Activated CD4-positive, alpha-beta memory T cell treated with anti-CD3 and anti-CD28 coated beads for 36 hours (primary cell): ENCODE results near the gene GH2. TPM values are rescaled to one million over a fixed set of nuclear protein-coding genes. Genes with fewer than 3 reads are reported as not detected.
A peak's percentile ranks its signal among the peaks of the same experiment; 100 is the strongest.
"Not testable (repeated sequence)": the region's sequence is repeated elsewhere in the genome, so short reads cannot be mapped to it uniquely, and the experiment has no call there.

Experiments
- CTCF ChIA-PET: fragments of 350-600 bp; sonication (Branson Sonifier 250); formaldehyde crosslinking; loops from one replicate; lab custom pipeline; 2021; ENCODE audit warnings: antibody characterized with exemption, inconsistent platforms; lab: Charles Lee
- POLR2A ChIA-PET: fragments of 350-600 bp; sonication (Branson Sonifier 250); formaldehyde crosslinking; loops from one replicate; lab custom pipeline; 2021; ENCODE audit warnings: antibody characterized with exemption; lab: Charles Lee
- DNase-seq: peaks from one replicate; pipeline ENCODE4 v3.0.0-alpha.2; 2020
- H3K27ac Mint-ChIP-seq: one replicate; pipeline ENCODE4 v1.8.0; 2021; ENCODE audit warnings: mixed read lengths
- H3K27me3 Mint-ChIP-seq: one replicate; pipeline ENCODE4 v1.8.0; 2021; ENCODE audit warnings: mixed read lengths
- H3K36me3 Mint-ChIP-seq: one replicate; pipeline ENCODE4 v1.8.0; 2021; ENCODE audit warnings: mixed read lengths
- H3K4me1 Mint-ChIP-seq: one replicate; pipeline ENCODE4 v1.8.0; 2021; ENCODE audit warnings: low read depth, mixed read lengths
- H3K4me3 Mint-ChIP-seq: one replicate; pipeline ENCODE4 v1.8.0; 2021; ENCODE audit warnings: mild to moderate bottlenecking, mixed read lengths
- H3K9me3 Mint-ChIP-seq: one replicate; pipeline ENCODE4 v1.8.0; 2021; ENCODE audit warnings: mixed read lengths
- intact Hi-C: fragments of 100-400 bp; cut with micrococcal nuclease; formaldehyde crosslinking; loops from one replicate; pipeline ENCODE4 v1.15.1; 2023
- total RNA-seq, 2 experiments: library from RNA; stranded (reverse); gene quantifications; one replicate each; pipeline ENCODE4 v1.2.3, GENCODE V29; 2021

GH2 gene
- total RNA-seq, 2 experiments from 2014 or later: not detected

- POLR2A ChIA-PET: no interaction called here
- no peaks in the 10 kb centered on the region for H3K9me3 Mint-ChIP-seq
- H3K36me3 Mint-ChIP-seq: no peaks in the 10 kb centered on the region
- intact Hi-C loops: loop anchor here (10.0 kb wide), 1 partner anchor 375 kb away; no protein-coding TSS in a partner anchor
- no peaks in the 10 kb centered on the region for H3K4me1 Mint-ChIP-seq
- CTCF ChIA-PET: interaction anchor here (2.1 to 4.1 kb wide), 8 partner anchors 10 to 372 kb away, joined by 6 to 32 read pairs (median 14); partner anchors contain the start of gene CD79B
- no peak overlapping the region for H3K4me3 Mint-ChIP-seq
- no peaks in the 10 kb centered on the region for H3K27me3 Mint-ChIP-seq
- DNase-seq: no peak
- no peak overlapping the region for H3K27ac Mint-ChIP-seq
Observed at GRCh38 chr17:63910096-63910495, 28.4 kb upstream of the GH2 start.

GRCh38 chr17:63909586-63909985 is 27.8 kb upstream of the GH2 start:
- H3K4me3 Mint-ChIP-seq, POLR2A ChIA-PET: not testable (repeated sequence)

GRCh38 chr17:63907161-63907778 is 25.5 kb upstream of the GH2 start:
- intact Hi-C loops, POLR2A ChIA-PET: not testable (repeated sequence)

More at GRCh38 chr17:63909586-63909985, 27.8 kb upstream of the GH2 start:
- H3K27ac Mint-ChIP-seq, H3K36me3 Mint-ChIP-seq, DNase-seq, H3K9me3 Mint-ChIP-seq, H3K27me3 Mint-ChIP-seq, intact Hi-C loops, H3K4me1 Mint-ChIP-seq: not testable (repeated sequence)
- CTCF ChIA-PET: interaction anchor here (3.2 kb wide), 1 partner anchor 373 kb away, joined by 13 read pairs; no protein-coding TSS in a partner anchor

GRCh38 chr17:63904796-63905195 is 23.1 kb upstream of the GH2 start:
- POLR2A ChIA-PET, H3K9me3 Mint-ChIP-seq, DNase-seq, H3K4me3 Mint-ChIP-seq, intact Hi-C loops, H3K27ac Mint-ChIP-seq, H3K4me1 Mint-ChIP-seq, H3K36me3 Mint-ChIP-seq, H3K27me3 Mint-ChIP-seq: not testable (repeated sequence)
- CTCF ChIA-PET: interaction anchor here (0.9 to 4.7 kb wide), 8 partner anchors 13 to 229 kb away, joined by 3 to 28 read pairs (median 13); partner anchors contain the start of gene GH1

More at GRCh38 chr17:63907161-63907778, 25.5 kb upstream of the GH2 start:
- H3K36me3 Mint-ChIP-seq, H3K27me3 Mint-ChIP-seq, H3K9me3 Mint-ChIP-seq, H3K27ac Mint-ChIP-seq, H3K4me3 Mint-ChIP-seq, H3K4me1 Mint-ChIP-seq: not testable (repeated sequence)
- peak; percentile 34 for DNase-seq
- CTCF ChIA-PET: interaction anchor here (0.6 to 1.9 kb wide), 6 partner anchors 13 to 392 kb away, joined by 3 to 4 read pairs (median 3); partner anchors contain the start of gene GH2

- H3K4me3 Mint-ChIP-seq, H3K27ac Mint-ChIP-seq, POLR2A ChIA-PET, H3K36me3 Mint-ChIP-seq, DNase-seq, H3K27me3 Mint-ChIP-seq, H3K9me3 Mint-ChIP-seq, intact Hi-C loops: not testable (repeated sequence)
- H3K4me1 Mint-ChIP-seq: peaks cover 16% of the 10 kb centered on the region
- CTCF ChIA-PET: interaction anchor here (0.8 to 4.7 kb wide), 11 partner anchors 8 to 355 kb away, joined by 3 to 28 read pairs (median 6); no protein-coding TSS in a partner anchor
Observed at GRCh38 chr17:63903787-63904201, 22.1 kb upstream of the GH2 start.

- H3K27ac Mint-ChIP-seq, H3K9me3 Mint-ChIP-seq, H3K27me3 Mint-ChIP-seq, H3K36me3 Mint-ChIP-seq, H3K4me3 Mint-ChIP-seq, DNase-seq, intact Hi-C loops, POLR2A ChIA-PET: not testable (repeated sequence)
- peaks cover 19% of the 10 kb centered on the region for H3K4me1 Mint-ChIP-seq
- CTCF ChIA-PET: interaction anchor here (0.6 to 4.7 kb wide), 9 partner anchors 10 to 270 kb away, joined by 3 to 28 read pairs (median 16); partner anchors contain the start of gene GH1
Observed at GRCh38 chr17:63901971-63902370, 20.2 kb upstream of the GH2 start.

- POLR2A ChIA-PET, H3K27me3 Mint-ChIP-seq, H3K9me3 Mint-ChIP-seq, H3K4me3 Mint-ChIP-seq, H3K36me3 Mint-ChIP-seq, H3K27ac Mint-ChIP-seq: not testable (repeated sequence)
- CTCF ChIA-PET: interaction anchor here (0.9 to 1.1 kb wide), 2 partner anchors 9 to 47 kb away, joined by 4 to 7 read pairs; no protein-coding TSS in a partner anchor
- peak; percentile 74 for DNase-seq
- H3K4me1 Mint-ChIP-seq: peaks cover 19% of the 10 kb centered on the region
- intact Hi-C loops: loop anchor here (5.0 kb wide), 1 partner anchor 128 kb away; no protein-coding TSS in a partner anchor
Observed at GRCh38 chr17:63898899-63899798, 17.4 kb upstream of the GH2 start.

- H3K4me3 Mint-ChIP-seq, H3K36me3 Mint-ChIP-seq, H3K27ac Mint-ChIP-seq, H3K9me3 Mint-ChIP-seq, DNase-seq, POLR2A ChIA-PET, H3K27me3 Mint-ChIP-seq: not testable (repeated sequence)
- intact Hi-C loops: loop anchor here (5.0 kb wide), 1 partner anchor 131 kb away; no protein-coding TSS in a partner anchor
- H3K4me1 Mint-ChIP-seq: peaks cover 15% of the 10 kb centered on the region
- CTCF ChIA-PET: interaction anchor here (0.6 kb wide), 1 partner anchor 420 kb away, joined by 5 read pairs; no protein-coding TSS in a partner anchor
Observed at GRCh38 chr17:63896524-63897354, 15.0 kb upstream of the GH2 start, which contains the start of gene CSH1. TSS of gene CSH1 (minus strand) at chr17:63896574. CDS start at chr17:63896511, 63 bp downstream.

GRCh38 chr17:63894821-63895220 is 13.1 kb upstream of the GH2 start:
- H3K27me3 Mint-ChIP-seq, H3K9me3 Mint-ChIP-seq, CTCF ChIA-PET, DNase-seq, H3K36me3 Mint-ChIP-seq, H3K4me3 Mint-ChIP-seq, POLR2A ChIA-PET, H3K27ac Mint-ChIP-seq: not testable (repeated sequence)
- peaks cover 13% of the 10 kb centered on the region for H3K4me1 Mint-ChIP-seq
- intact Hi-C loops: loop anchor here (5.0 kb wide), 1 partner anchor 132 kb away; no protein-coding TSS in a partner anchor

- intact Hi-C loops, H3K36me3 Mint-ChIP-seq, POLR2A ChIA-PET, DNase-seq, H3K4me1 Mint-ChIP-seq, H3K27me3 Mint-ChIP-seq, H3K27ac Mint-ChIP-seq, H3K9me3 Mint-ChIP-seq, H3K4me3 Mint-ChIP-seq: not testable (repeated sequence)
- CTCF ChIA-PET: interaction anchor here (5.2 kb wide), 1 partner anchor 17 kb away, joined by 18 read pairs; the partner anchor contains the start of gene CSHL1
Observed at GRCh38 chr17:63894021-63894420, 12.3 kb upstream of the GH2 start.
